Measurements from ENCODE around the gene DPH3. TPM values are rescaled to one million over a fixed set of nuclear protein-coding genes. Genes with fewer than 3 reads are reported as not detected.

The DPH3 gene
- total RNA-seq, 1 experiment from 2014 or later, result 16.2 TPM

DNA sequence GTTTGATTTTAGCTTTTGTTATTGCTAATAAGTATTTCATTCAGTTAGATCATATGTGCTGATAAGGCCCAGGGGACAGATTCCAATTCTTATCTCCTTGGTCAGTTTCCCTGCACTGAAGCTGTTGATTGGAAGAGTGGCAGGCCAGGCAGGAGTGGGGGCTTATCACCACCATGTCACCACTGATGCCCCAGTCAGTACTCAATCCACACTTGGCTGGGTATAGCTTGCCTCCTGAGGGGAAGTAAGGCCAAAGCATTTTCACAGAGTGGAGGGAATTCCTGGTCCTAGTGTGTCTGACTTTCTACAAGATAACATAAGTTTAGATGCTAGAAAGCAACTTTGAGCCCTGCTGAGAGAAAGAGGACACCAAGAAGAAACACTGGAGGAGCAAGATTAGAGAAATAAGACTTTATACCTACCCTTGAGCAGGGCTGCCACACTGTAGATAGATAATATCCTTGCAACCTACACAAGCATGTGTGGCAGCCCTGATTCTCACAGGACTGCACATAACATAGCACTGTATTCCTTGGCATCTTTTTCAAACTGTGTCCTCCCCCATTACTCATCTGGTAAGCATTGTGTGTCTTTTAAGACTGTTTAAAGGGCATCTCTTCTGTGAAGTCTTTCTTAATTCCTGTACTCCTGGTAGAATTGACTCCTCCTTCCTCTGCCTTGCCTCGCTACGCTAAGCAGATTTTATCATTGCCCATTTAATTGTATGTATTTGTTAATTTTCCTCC is 24.6 kb upstream of the DPH3 start:
- peaks cover 6% of the 10 kb centered on the region; the same call in 1 of the 2 replicates for H3K36me3 ChIP-seq (ENCODE audit: low read depth)
- TF ChIP-seq, protein P1, sequence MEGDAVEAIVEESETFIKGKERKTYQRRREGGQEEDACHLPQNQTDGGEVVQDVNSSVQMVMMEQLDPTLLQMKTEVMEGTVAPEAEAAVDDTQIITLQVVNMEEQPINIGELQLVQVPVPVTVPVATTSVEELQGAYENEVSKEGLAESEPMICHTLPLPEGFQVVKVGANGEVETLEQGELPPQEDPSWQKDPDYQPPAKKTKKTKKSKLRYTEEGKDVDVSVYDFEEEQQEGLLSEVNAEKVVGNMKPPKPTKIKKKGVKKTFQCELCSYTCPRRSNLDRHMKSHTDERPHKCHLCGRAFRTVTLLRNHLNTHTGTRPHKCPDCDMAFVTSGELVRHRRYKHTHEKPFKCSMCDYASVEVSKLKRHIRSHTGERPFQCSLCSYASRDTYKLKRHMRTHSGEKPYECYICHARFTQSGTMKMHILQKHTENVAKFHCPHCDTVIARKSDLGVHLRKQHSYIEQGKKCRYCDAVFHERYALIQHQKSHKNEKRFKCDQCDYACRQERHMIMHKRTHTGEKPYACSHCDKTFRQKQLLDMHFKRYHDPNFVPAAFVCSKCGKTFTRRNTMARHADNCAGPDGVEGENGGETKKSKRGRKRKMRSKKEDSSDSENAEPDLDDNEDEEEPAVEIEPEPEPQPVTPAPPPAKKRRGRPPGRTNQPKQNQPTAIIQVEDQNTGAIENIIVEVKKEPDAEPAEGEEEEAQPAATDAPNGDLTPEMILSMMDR (conservative IDR thresholded peaks at IDR 0.05), result no peak
- TF ChIP-seq EZH2 (IDR thresholded peaks at IDR 0.05; ENCODE audit: low read depth), result no peak
- H3K27me3 ChIP-seq (ENCODE audit: insufficient read depth, low read depth), result no peaks in the 10 kb centered on the region
- no peak for DNase-seq
- no peaks in the 10 kb centered on the region for H3F3A ChIP-seq (ENCODE audit: insufficient read depth, low read depth)
- intact Hi-C loops (cut with micrococcal nuclease; ENCODE audit: unreplicated experiment), result no loop called here
- H3K27ac ChIP-seq, result no peak overlapping the region
- H3K4me3 ChIP-seq, result no peak overlapping the region
- H3K4me1 ChIP-seq (replicated peaks; ENCODE audit: insufficient read depth), result no peaks in the 10 kb centered on the region
- no peak overlapping the region for H2AFZ ChIP-seq
- H3K4me2 ChIP-seq, result no peak overlapping the region
- CTCF ChIA-PET, result interaction anchor here (1.2 kb wide), 1 partner anchor 261 kb away, joined by 4 read pairs; no protein-coding TSS in a partner anchor
- POLR2A ChIA-PET (ENCODE audit: unreplicated experiment), result no interaction called here
- no TSS peak for BruUV-seq (replicated peaks)
- H3K79me2 ChIP-seq (ENCODE audit: low read depth), result 0 out of 2 replicates have a peak, but pooled peaks cover 4% of the 10 kb centered on the region
- peaks cover 7% of the 10 kb centered on the region; the same call in 1 of the 2 replicates for H4K20me1 ChIP-seq (ENCODE audit: insufficient read depth)
- H3K9me3 ChIP-seq (ENCODE audit: insufficient read depth, low read depth), result no peaks in the 10 kb centered on the region
- H3K9me2 ChIP-seq (ENCODE audit: insufficient read depth), result no peaks in the 10 kb centered on the region

DNA sequence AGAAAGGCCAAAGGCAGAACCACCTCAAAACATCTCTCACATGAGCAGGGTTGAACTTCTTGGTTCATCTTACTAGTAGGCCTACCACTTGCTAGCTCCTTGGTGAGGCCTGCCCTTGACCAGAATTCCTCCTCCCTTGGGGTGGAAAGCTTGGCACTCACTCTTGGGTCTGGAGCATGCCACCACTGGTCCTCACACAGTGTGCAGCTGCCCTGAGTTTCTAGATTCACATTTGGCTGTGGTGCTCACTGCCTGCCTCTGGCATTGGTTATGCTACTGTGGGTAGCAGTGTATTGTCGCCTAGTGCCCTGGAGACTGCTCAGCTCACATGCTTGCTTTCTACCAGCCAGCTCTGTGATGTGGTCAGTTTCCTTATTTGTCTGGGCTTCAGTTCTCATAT is 23.9 kb upstream of the DPH3 start:
- ChIA-PET POLR2A (ENCODE audit: unreplicated experiment) (no interaction called here), CTCF (interaction anchor here (1.2 kb wide), 1 partner anchor 261 kb away, joined by 4 read pairs; no protein-coding TSS in a partner anchor)
- H3K4me3 ChIP-seq, result no peak overlapping the region
- H3F3A ChIP-seq (ENCODE audit: insufficient read depth, low read depth), result no peaks in the 10 kb centered on the region
- H2AFZ ChIP-seq, result no peak overlapping the region
- TF ChIP-seq, protein P1 (conservative IDR thresholded peaks at IDR 0.05), result no peak
- no peak for TF ChIP-seq EZH2 (IDR thresholded peaks at IDR 0.05; ENCODE audit: low read depth)
- peaks cover 6% of the 10 kb centered on the region; the same call in 1 of the 2 replicates for H3K36me3 ChIP-seq (ENCODE audit: low read depth)
- H3K79me2 ChIP-seq (ENCODE audit: low read depth), result 0 out of 2 replicates have a peak, but pooled peaks cover 4% of the 10 kb centered on the region
- BruUV-seq (replicated peaks), result no TSS peak
- H4K20me1 ChIP-seq (ENCODE audit: insufficient read depth), result peaks cover 7% of the 10 kb centered on the region; the same call in 1 of the 2 replicates
- no peaks in the 10 kb centered on the region for H3K4me1 ChIP-seq (replicated peaks; ENCODE audit: insufficient read depth)
- no peaks in the 10 kb centered on the region for H3K9me3 ChIP-seq (ENCODE audit: insufficient read depth, low read depth)
- no peak overlapping the region for H3K4me2 ChIP-seq
- no peak for DNase-seq
- H3K27me3 ChIP-seq (ENCODE audit: insufficient read depth, low read depth), result no peaks in the 10 kb centered on the region
- no peak overlapping the region for H3K27ac ChIP-seq
- intact Hi-C loops (cut with micrococcal nuclease; ENCODE audit: unreplicated experiment), result no loop called here
- H3K9me2 ChIP-seq (ENCODE audit: insufficient read depth), result no peaks in the 10 kb centered on the region

DNA sequence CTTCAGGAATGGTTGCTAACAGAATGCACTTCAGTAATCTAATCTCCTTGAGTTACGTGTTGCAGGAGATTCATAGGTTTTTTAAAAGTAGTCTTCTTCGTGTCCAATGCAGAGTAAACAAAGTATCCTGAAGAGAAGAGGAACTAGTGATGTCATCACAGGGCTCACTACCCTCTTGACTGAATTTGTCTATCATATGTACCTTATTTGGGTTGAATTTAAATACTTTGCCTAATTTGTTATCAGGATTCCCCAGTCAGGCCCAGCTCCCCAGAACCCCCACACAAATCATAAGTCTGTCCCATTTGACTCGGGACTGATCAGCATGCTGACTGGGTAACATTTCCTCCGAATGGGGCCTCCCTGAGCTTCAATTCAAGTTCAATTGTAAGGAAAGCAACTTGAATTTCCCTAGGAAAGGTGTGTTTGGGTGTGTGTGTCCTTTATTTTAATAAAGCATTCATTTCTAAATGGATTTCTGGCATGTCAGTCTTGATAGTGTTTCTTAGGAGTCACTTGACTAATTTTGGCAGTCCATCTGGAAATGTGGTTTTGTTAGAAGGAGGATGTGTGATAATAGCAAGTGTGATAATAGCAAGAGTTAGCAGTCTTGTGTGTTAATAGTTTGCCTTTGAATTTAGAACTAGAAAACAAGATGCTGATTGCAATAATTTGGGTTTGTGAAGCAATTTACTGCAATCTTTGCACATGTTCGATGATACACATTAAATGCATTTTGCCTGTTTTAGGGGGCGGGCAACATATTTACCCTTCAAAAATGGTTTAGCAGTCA is 22.2 kb upstream of the DPH3 start:
- Histone ChIP-seq H2AFZ (no peak overlapping the region), H3K79me2 (ENCODE audit: low read depth) (0 out of 2 replicates have a peak, but pooled peaks cover 4% of the 10 kb centered on the region), H4K20me1 (ENCODE audit: insufficient read depth) (peaks cover 7% of the 10 kb centered on the region; the same call in 1 of the 2 replicates), H3K27ac (no peak overlapping the region), H3K9me2 (ENCODE audit: insufficient read depth) (no peaks in the 10 kb centered on the region), H3K4me2 (no peak overlapping the region), H3K9me3 (ENCODE audit: insufficient read depth, low read depth) (no peaks in the 10 kb centered on the region), H3K36me3 (ENCODE audit: low read depth) (no peaks in the 10 kb centered on the region), H3F3A (ENCODE audit: insufficient read depth, low read depth) (no peaks in the 10 kb centered on the region), H3K4me3 (no peak overlapping the region), H3K27me3 (ENCODE audit: insufficient read depth, low read depth) (no peaks in the 10 kb centered on the region), H3K4me1 (replicated peaks; ENCODE audit: insufficient read depth) (no peaks in the 10 kb centered on the region)
- intact Hi-C loops (cut with micrococcal nuclease; ENCODE audit: unreplicated experiment), result no loop called here
- no peak for DNase-seq
- BruUV-seq (replicated peaks), result no TSS peak
- TF ChIP-seq, protein P1 (conservative IDR thresholded peaks at IDR 0.05), result no peak
- no peak for TF ChIP-seq EZH2 (IDR thresholded peaks at IDR 0.05; ENCODE audit: low read depth)
- POLR2A ChIA-PET (ENCODE audit: unreplicated experiment), result no interaction called here
- CTCF ChIA-PET, result no interaction called here

Data from PC-9 (cell line).